ENCODE data around the gene PABPN1. TPM values are rescaled to one million over a fixed set of nuclear protein-coding genes. Genes with fewer than 3 reads are reported as not detected.

Gene PABPN1
- total and polyA plus RNA-seq, 2 of the 13 experiments (the other 11 are each of a cell fraction or from before 2014, with no cell fraction given): 233 to 524 TPM

- peak; percentile 94 for TF ChIP-seq ZSCAN25 (CRISPR knock-in tag; IDR thresholded peaks at IDR 0.05)
- peak; percentile 92 for TF ChIP-seq SIN3B (IDR thresholded peaks at IDR 0.05; ENCODE audit: low read length)
- TF ChIP-seq FOXA1 (IDR thresholded peaks at IDR 0.05): no peak
- TF ChIP-seq FOXA1 (CRISPR knock-in tag; IDR thresholded peaks at IDR 0.05): peak; percentile 40; the same call in 1 of the 2 replicates
- peak; percentile 71 for TF ChIP-seq NCOA2 (CRISPR knock-in tag; IDR thresholded peaks at IDR 0.05)
- no peak; the same call in none of the 2 replicates for TF ChIP-seq ZNF614 (CRISPR knock-in tag; IDR thresholded peaks at IDR 0.05; ENCODE audit: borderline replicate concordance)
- no peak for TF ChIP-seq BCLAF1 (IDR thresholded peaks at IDR 0.05)
- no peak for TF ChIP-seq EZH2 (conservative IDR thresholded peaks at IDR 0.05; ENCODE audit: low read depth, low read length)
- no peak for TF ChIP-seq DBP (CRISPR knock-in tag; IDR thresholded peaks at IDR 0.05; ENCODE audit: not compliant biosample characterization)
- no peak for TF ChIP-seq ZNF121 (CRISPR knock-in tag; IDR thresholded peaks at IDR 0.05)
- peak; percentile 89 for TF ChIP-seq SIX4 (CRISPR knock-in tag; IDR thresholded peaks at IDR 0.05)
- TF ChIP-seq TEAD2 (CRISPR knock-in tag; IDR thresholded peaks at IDR 0.05): no peak
- peak; percentile 10; the same call in 1 of the 2 replicates for TF ChIP-seq NR2F6 (IDR thresholded peaks at IDR 0.05)
- peak; percentile 85 for TF ChIP-seq NR2F6 (CRISPR knock-in tag; IDR thresholded peaks at IDR 0.05)
- peak; percentile 89; the same call in 1 of the 2 replicates for TF ChIP-seq POGK (CRISPR knock-in tag; conservative IDR thresholded peaks at IDR 0.05)
- peak; percentile 74; the same call in 1 of the 2 replicates for TF ChIP-seq TFE3 (CRISPR knock-in tag; IDR thresholded peaks at IDR 0.05)
- TF ChIP-seq U2AF2 (IDR thresholded peaks at IDR 0.05; ENCODE audit: low read depth, low read length): 0 out of 2 replicates have a peak, but pooled peaks have one; percentile 20
- peak; percentile 93 for TF ChIP-seq YEATS2 (CRISPR knock-in tag; IDR thresholded peaks at IDR 0.05; ENCODE audit: borderline replicate concordance)
- peak; percentile 90 for TF ChIP-seq TFAP4 (IDR thresholded peaks at IDR 0.05; ENCODE audit: borderline replicate concordance, low read depth)
- TF ChIP-seq SMAD9 (CRISPR knock-in tag; IDR thresholded peaks at IDR 0.05): peak; percentile 95
- peak; percentile 92 for TF ChIP-seq CBX5 (CRISPR knock-in tag; IDR thresholded peaks at IDR 0.05; ENCODE audit: borderline replicate concordance)
- TF ChIP-seq BHLHE40 (IDR thresholded peaks at IDR 0.05; ENCODE audit: low read length): no peak; the same call in 1 of the 2 replicates
- peak; percentile 94 for TF ChIP-seq MED1 (CRISPR knock-in tag; IDR thresholded peaks at IDR 0.05)
These were observed 14.7 kb upstream of the PABPN1 start, which contains the start of gene BCL2L2 (continued) for GRCh38 chr14:23306412-23307145.
